Activated CD4-positive, alpha-beta T cell treated with anti-CD3 and anti-CD28 coated beads for 48 hours (primary cell): Measurements from ENCODE around the gene HLA-DOA.

Experiments used
- DNase-seq: peaks from one replicate; pipeline ENCODE4 v3.0.0-alpha.2; 2020

Gene HLA-DOA

DNA sequence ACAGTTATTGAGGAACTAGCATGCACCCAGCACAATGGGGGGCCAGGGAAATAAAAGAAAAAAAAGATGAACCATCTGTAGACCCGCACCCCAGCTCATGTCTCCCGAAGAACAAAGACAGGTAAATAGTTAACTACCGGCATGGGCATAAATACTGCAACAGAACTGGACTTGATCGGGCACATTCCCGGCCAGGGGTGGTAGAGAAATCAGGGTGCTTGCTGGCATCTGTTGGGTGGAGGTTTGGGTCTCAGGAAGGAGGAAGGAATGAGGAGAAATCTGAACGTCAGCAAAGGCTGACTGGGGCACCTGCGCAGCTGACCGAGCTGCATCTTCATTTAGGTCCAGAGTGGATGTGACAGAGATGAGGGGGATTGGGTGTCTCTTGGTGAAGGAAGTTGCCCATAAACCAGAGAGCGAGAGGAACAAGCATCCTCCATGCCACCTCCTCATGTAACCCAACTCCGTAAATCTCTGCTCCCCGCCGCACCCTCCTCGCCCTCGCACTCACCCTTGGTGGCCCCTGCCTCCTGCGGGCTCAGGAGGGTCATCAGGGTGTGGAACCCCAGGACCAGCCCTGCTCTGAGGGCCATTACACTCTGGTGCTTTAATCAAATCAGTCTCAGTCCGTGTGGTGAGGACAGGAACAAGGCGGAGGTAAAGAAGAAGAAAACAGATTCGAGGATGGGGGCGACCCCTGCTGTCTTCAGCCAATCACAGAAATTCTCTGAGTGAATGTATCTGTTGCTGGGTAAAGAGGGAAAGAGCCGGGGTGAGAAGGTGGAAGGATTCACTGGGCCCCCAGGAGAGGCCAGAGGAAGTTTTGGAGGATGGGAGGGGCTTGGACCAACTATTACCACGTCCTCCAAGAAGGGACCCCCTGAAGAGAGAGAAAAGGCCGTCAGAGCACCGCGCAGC lies at the start of gene HLA-DOA:
Gene HLA-DOA, minus strand, starts transcription at position 648 of the 918 bp plus-strand sequence.
- DNase-seq: peak; percentile 51

DNA sequence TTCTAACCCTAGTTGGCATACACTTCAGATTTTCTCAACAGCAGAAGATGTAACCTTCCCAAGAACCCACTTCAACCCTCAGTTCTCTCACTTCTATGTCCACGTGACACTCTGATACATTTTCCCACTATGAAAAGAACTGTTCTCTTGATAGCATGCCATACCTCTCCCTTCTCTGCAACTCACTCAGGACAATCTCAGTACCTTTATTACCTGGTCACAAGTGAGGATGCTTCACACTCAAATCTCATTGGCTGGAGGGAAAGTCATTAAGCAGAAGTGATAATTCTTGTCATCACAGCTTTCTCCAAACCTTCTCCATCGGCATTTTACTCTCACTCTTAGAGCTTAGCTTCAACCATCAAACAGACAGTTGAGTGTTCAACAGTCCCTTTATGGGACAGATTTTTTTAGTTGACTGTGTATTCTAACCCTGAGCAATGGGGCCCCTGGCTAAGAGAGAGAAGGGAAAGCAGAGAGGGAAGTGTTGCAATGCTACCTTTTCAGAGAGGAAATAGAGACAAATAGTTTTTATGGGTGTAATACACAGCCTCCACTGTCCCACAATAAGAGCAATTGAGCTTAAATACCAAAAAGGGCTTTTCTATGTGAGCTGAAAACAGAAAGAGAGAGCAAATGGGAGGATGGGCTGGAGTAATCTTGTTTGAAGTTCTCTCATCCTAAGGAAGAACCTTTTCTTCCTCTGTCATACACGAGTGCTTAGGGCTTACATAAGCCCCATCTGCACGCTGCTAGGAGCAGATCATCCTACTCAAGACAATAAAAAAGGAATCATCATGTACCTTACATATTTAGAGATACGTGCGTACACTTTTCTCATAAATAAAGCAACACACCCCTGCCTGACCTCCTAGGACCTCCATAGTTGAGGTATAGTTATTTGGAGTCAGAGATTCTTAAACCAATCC lies 48.1 kb upstream of the HLA-DOA start:
- no peak for DNase-seq

GRCh38 chr6:33053230-33053629 lies 43.8 kb upstream of the HLA-DOA start:
- no peak for DNase-seq

- DNase-seq: no peak
These were observed 43.2 kb upstream of the HLA-DOA start for GRCh38 chr6:33052627-33053026.

GRCh38 chr6:33050014-33050810 lies 40.8 kb upstream of the HLA-DOA start:
- DNase-seq: no peak

GRCh38 chr6:33049323-33050013 lies 40.1 kb upstream of the HLA-DOA start:
- no peak for DNase-seq

DNA sequence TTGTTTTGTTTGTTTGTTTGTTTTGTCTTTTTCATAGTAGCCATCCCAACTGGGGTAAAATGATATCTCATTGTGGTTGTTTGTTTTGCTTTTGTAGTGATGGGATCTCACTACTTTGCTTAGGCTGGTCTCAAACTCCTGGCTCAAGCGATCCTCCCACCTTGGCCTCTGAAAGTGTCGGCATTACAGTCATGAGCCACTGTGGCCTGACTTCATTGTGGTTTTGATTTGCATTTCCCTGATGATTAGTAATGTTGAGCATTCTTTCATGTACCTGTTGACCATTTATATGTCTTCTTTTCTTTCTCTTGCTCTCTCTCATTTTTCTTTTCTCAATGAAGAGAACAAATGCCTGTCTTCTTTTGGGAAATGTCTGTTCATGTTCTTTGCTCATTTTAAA lies 30.8 kb upstream of the HLA-DOA start:
- DNase-seq: no peak

GRCh38 chr6:33036535-33036934 lies 27.1 kb upstream of the HLA-DOA start:
- DNase-seq: no peak

DNA sequence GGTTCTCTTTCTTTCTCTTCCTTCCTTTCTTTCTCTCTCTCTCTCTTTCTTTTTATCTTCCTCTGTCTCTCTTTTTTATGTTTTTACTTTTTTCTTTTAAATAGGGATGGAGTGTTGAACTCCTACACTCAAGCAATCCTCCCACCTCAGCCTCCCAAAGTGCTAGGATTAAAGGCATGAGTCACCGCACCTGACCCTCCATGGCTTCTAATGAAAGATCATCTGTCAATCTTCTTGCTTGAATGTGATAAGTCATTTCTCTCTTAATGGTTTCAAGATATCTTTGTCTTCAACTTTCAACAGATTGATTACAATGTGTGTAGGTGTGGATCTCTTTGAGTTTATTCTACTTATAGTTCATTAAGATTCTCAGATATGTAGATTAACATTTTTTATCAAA lies 25.2 kb upstream of the HLA-DOA start:
- DNase-seq: no peak

DNA sequence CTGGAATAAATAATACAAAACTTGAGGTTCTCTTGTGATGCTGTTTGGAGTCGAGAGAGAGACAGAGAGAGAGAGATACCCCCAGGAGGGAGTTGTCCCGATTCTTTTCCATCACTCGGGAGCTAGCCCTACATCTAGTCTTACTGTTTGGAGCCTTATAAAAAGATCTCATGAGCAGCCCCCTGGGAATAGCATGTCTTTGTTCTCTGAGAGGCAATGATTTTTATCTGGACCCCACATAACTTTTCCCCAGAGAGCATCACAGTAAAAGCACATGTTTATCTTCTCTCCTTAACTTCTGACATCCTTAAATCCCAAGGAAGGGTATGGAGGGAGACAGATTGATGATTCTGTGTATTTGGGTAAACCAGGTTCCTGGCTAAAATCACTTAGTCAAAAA lies 20.9 kb upstream of the HLA-DOA start:
- no peak for DNase-seq

- peak; percentile 20 for DNase-seq
These were observed 20.2 kb upstream of the HLA-DOA start for GRCh38 chr6:33029328-33030184.

DNA sequence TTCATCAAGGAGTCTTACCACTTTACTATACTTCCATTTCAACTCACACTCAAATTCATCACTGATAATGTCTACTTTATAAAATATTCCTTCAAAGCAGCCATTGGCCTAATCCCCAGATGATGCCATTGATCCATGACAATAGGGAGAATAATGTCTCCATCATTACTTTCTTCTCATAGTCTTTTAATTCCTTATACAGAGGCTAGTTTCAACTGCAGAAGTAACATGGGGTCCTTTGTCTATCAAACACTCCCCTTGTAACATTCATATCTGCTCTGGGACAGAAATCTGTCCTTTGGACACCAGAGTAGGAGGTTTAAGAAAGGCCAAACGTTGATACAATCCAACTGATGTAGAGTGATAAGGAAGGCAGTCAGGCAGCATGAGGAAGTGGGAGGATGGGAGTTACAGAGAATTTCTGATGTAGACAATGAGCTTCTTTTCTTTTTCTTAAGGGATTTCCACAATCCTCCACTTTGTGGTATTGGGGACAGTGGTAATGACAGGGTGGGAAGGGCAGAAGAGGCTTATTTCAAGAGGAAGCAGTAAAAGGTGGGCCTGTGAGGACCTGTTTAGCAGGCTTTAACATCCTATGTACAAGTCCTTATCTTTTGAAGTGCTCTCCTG lies 18.9 kb upstream of the HLA-DOA start:
- DNase-seq: no peak

DNA sequence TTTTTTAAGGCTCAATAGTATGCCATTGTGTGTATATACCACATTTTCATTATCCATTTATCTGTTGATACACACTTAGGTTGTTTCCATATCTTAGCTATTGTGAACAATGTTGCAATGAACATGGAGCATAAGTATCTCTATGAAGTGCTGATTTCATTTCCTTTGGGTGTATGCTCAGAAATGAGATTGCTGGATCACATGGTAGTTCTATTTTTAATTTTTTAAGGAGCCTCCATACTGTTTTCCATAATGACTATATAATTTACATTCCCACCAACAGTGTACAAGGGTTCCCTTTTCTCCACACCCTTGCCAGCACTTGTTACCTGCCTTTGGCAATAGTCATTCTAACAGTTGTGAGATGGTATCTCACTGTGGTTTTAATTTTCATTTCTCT lies 15.1 kb upstream of the HLA-DOA start:
- no peak for DNase-seq

- DNase-seq: no peak
These were observed 14.1 kb upstream of the HLA-DOA start for GRCh38 chr6:33023536-33023935.

- DNase-seq: no peak
These were observed 12.5 kb upstream of the HLA-DOA start for GRCh38 chr6:33021917-33022316.

DNA sequence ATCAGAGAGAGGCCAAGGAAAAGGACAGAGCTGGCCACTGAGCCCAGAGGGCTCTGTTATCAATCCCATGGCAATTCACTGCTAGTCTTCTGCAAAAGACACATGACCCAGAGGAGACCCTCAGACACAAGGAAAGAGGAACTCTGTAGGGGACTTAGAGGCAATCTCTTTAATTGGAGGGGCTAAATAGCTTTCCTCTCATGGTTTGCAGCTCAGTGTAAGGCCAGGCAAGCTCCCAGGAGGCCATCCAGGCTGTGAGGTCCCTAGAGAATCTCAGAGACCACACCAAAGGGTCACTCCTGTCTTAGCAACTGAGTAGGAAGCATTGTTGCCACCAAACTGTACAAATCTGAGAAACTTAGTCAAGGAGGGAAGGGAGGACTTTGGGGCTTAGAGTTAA lies 10.0 kb upstream of the HLA-DOA start:
- DNase-seq: no peak

GRCh38 chr6:33018904-33019303 lies 9.5 kb upstream of the HLA-DOA start:
- DNase-seq: peak; percentile 41

DNA sequence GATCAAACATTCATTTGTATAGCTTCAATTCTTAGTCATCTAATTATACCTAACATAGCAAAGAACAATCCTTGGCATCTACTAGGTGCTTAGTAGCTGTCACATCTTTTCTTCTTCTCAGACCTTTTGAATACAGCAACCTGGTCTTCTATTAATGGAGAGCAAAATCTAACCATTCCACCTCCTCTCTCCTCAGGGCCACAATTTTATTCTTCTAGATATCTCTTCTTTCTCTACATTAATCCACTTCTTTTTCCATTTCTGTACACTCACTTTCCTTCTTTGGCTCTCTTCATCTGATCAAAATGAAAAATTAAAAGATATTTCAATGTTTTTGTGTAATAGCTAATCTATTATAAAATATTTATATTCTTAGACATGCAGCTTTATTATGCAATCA lies 9.0 kb upstream of the HLA-DOA start:
- no peak for DNase-seq

- no peak for DNase-seq
These were observed 8.4 kb upstream of the HLA-DOA start for GRCh38 chr6:33017694-33018353.

DNA sequence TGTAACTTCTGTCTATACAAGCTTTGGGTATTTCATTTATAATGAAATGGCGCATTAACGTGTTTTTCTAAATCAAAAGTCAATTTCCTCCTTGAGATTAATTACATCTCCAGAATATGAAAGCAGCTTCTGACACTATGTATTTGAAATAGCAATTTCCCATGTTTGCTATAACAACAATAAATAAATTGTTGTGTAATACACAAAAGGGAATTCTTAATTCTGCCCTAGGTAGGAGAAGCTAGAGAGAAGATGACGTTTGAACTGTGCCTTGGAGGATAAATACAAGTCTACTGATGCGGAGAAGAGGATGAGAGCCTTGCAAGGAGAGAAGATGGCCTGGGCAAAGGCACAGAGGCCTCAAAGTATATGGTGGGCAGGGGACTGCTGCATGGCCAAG lies 7.6 kb upstream of the HLA-DOA start:
- DNase-seq: no peak
